Measurements from ENCODE around the gene CNTNAP2.

Gene CNTNAP2

GRCh38 chr7:147048864-147049263 lies 932.3 kb downstream of the CNTNAP2 start:
- Histone ChIP-seq H3K4me1 (ENCODE audit: insufficient read depth, low read length) (no peaks in the 10 kb centered on the region), H4K20me1 (ENCODE audit: insufficient read depth, low read length) (no peaks in the 10 kb centered on the region), H2AFZ (ENCODE audit: low read depth, low read length) (no peak overlapping the region), H3K4me2 (ENCODE audit: insufficient read depth, low read length) (no peak overlapping the region), H3K27ac (ENCODE audit: low read length) (no peak overlapping the region), H3K9ac (ENCODE audit: low read depth, low read length) (no peak overlapping the region), H3K79me2 (ENCODE audit: insufficient read depth, low read length) (no peaks in the 10 kb centered on the region), H3K4me3 (ENCODE audit: low read depth in 1 of 2, low read length in 2 of 2) (no peak overlapping the region), H3K27me3 (ENCODE audit: insufficient read depth, low read length, poor library complexity) (no peaks in the 10 kb centered on the region), H3K36me3 (ENCODE audit: insufficient read depth, low read length) (no peaks in the 10 kb centered on the region), H3K9me3 (ENCODE audit: insufficient read depth, low read length, severe bottlenecking) (no peaks in the 10 kb centered on the region)
- no peak for DNase-seq
- ATAC-seq (ENCODE audit: insufficient read depth, low read depth), result no peak
- TF ChIP-seq EZH2 (IDR thresholded peaks at IDR 0.05; ENCODE audit: borderline replicate concordance, low read depth, low read length, severe bottlenecking), result no peak
- TF ChIP-seq CTCF (IDR thresholded peaks at IDR 0.05; ENCODE audit: borderline replicate concordance, extremely low read depth, low read length, poor library complexity, severe bottlenecking), result no peak

GRCh38 chr7:147052818-147053217 lies 936.2 kb downstream of the CNTNAP2 start:
- Histone ChIP-seq H3K36me3 (ENCODE audit: insufficient read depth, low read length) (no peaks in the 10 kb centered on the region), H3K4me2 (ENCODE audit: insufficient read depth, low read length) (no peak overlapping the region), H4K20me1 (ENCODE audit: insufficient read depth, low read length) (no peaks in the 10 kb centered on the region), H3K9ac (ENCODE audit: low read depth, low read length) (no peak overlapping the region), H3K4me3 (ENCODE audit: low read depth in 1 of 2, low read length in 2 of 2) (no peak overlapping the region), H3K27ac (ENCODE audit: low read length) (no peak overlapping the region), H3K79me2 (ENCODE audit: insufficient read depth, low read length) (no peaks in the 10 kb centered on the region), H3K4me1 (ENCODE audit: insufficient read depth, low read length) (no peaks in the 10 kb centered on the region), H3K9me3 (ENCODE audit: insufficient read depth, low read length, severe bottlenecking) (no peaks in the 10 kb centered on the region), H3K27me3 (ENCODE audit: insufficient read depth, low read length, poor library complexity) (no peaks in the 10 kb centered on the region), H2AFZ (ENCODE audit: low read depth, low read length) (no peak overlapping the region)
- no peak for ATAC-seq (ENCODE audit: insufficient read depth, low read depth)
- TF ChIP-seq EZH2 (IDR thresholded peaks at IDR 0.05; ENCODE audit: borderline replicate concordance, low read depth, low read length, severe bottlenecking), result no peak
- TF ChIP-seq CTCF (IDR thresholded peaks at IDR 0.05; ENCODE audit: borderline replicate concordance, extremely low read depth, low read length, poor library complexity, severe bottlenecking), result no peak
- no peak for DNase-seq

- DNase-seq (no peak), ATAC-seq (ENCODE audit: insufficient read depth, low read depth) (no peak)
- H3K9ac ChIP-seq (ENCODE audit: low read depth, low read length), result no peak overlapping the region
- no peak overlapping the region for H3K4me3 ChIP-seq (ENCODE audit: low read depth in 1 of 2, low read length in 2 of 2)
- no peaks in the 10 kb centered on the region for H4K20me1 ChIP-seq (ENCODE audit: insufficient read depth, low read length)
- no peak overlapping the region for H2AFZ ChIP-seq (ENCODE audit: low read depth, low read length)
- TF ChIP-seq CTCF (IDR thresholded peaks at IDR 0.05; ENCODE audit: borderline replicate concordance, extremely low read depth, low read length, poor library complexity, severe bottlenecking) (no peak), EZH2 (IDR thresholded peaks at IDR 0.05; ENCODE audit: borderline replicate concordance, low read depth, low read length, severe bottlenecking) (no peak)
- no peaks in the 10 kb centered on the region for H3K36me3 ChIP-seq (ENCODE audit: insufficient read depth, low read length)
- no peaks in the 10 kb centered on the region for H3K79me2 ChIP-seq (ENCODE audit: insufficient read depth, low read length)
- H3K4me1 ChIP-seq (ENCODE audit: insufficient read depth, low read length), result no peaks in the 10 kb centered on the region
- H3K27me3 ChIP-seq (ENCODE audit: insufficient read depth, low read length, poor library complexity), result no peaks in the 10 kb centered on the region
- no peak overlapping the region for H3K4me2 ChIP-seq (ENCODE audit: insufficient read depth, low read length)
- H3K27ac ChIP-seq (ENCODE audit: low read length), result no peak overlapping the region
- no peaks in the 10 kb centered on the region for H3K9me3 ChIP-seq (ENCODE audit: insufficient read depth, low read length, severe bottlenecking)
Measured at GRCh38 chr7:147053746-147054145, 937.1 kb downstream of the CNTNAP2 start.

- Histone ChIP-seq H3K27ac (ENCODE audit: low read length) (no peak overlapping the region), H3K4me3 (ENCODE audit: low read depth in 1 of 2, low read length in 2 of 2) (no peak overlapping the region), H3K27me3 (ENCODE audit: insufficient read depth, low read length, poor library complexity) (no peaks in the 10 kb centered on the region), H3K4me1 (ENCODE audit: insufficient read depth, low read length) (no peaks in the 10 kb centered on the region), H3K4me2 (ENCODE audit: insufficient read depth, low read length) (no peak overlapping the region), H3K79me2 (ENCODE audit: insufficient read depth, low read length) (no peaks in the 10 kb centered on the region), H3K9ac (ENCODE audit: low read depth, low read length) (no peak overlapping the region), H3K9me3 (ENCODE audit: insufficient read depth, low read length, severe bottlenecking) (no peaks in the 10 kb centered on the region), H3K36me3 (ENCODE audit: insufficient read depth, low read length) (no peaks in the 10 kb centered on the region), H2AFZ (ENCODE audit: low read depth, low read length) (no peak overlapping the region), H4K20me1 (ENCODE audit: insufficient read depth, low read length) (no peaks in the 10 kb centered on the region)
- no peak for ATAC-seq (ENCODE audit: insufficient read depth, low read depth)
- TF ChIP-seq CTCF (IDR thresholded peaks at IDR 0.05; ENCODE audit: borderline replicate concordance, extremely low read depth, low read length, poor library complexity, severe bottlenecking), result no peak
- no peak for TF ChIP-seq EZH2 (IDR thresholded peaks at IDR 0.05; ENCODE audit: borderline replicate concordance, low read depth, low read length, severe bottlenecking)
- no peak for DNase-seq
Measured at GRCh38 chr7:147060070-147060469, 943.5 kb downstream of the CNTNAP2 start.
